ENCODE measurements around the gene AUTS2. TPM values are rescaled to one million over a fixed set of nuclear protein-coding genes. Genes with fewer than 3 reads are reported as not detected.
A peak's percentile ranks its signal among the peaks of the same experiment; 100 is the strongest.

The AUTS2 gene
- total and polyA plus RNA-seq, 2 experiments from 2014 or later: 32.0 to 91.0 TPM

DNA sequence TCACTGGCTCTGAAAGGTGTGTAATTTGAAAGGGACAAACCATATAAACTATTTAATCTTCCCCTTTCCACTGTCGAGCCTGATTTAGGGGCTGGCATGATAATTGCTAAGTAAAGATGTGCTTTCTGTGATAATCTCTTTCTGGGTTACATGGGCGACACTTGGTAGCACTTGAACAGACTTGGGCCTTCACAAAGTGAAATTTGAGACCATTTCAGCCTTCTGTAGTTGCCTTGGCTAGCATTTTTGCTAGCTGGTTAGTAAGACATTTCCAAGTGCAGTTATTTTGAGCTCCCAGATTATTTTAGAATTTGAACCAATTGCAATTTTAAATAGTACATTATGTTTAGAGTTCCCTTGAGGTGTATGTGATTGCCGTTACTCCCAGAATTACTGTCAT lies 1101.0 kb downstream of the AUTS2 start:
- Histone ChIP-seq H3K4me2 (peak overlapping the region; percentile 75), H3K36me3 (ENCODE audit: insufficient read depth) (no peaks in the 10 kb centered on the region), H3K27ac (ENCODE audit: low read depth) (peak overlapping the region; percentile 56), H3F3A (replicated peaks; ENCODE audit: low read depth) (0 out of 2 replicates have a peak, but pooled peaks cover 3% of the 10 kb centered on the region), H3K9me2 (ENCODE audit: insufficient read depth) (no peaks in the 10 kb centered on the region), H3K27me3 (ENCODE audit: insufficient read depth) (peaks cover 11% of the 10 kb centered on the region), H4K20me1 (replicated peaks; ENCODE audit: insufficient read depth) (peaks cover 12% of the 10 kb centered on the region; the same call in 1 of the 2 replicates), H3K4me1 (ENCODE audit: insufficient read depth) (peaks cover 64% of the 10 kb centered on the region), H3K4me3 (peak overlapping the region; percentile 37), H2AFZ (no peak overlapping the region), H3K79me2 (replicated peaks; ENCODE audit: insufficient read depth) (peaks cover 76% of the 10 kb centered on the region)
- H3K4me3 Mint-ChIP-seq: no peak overlapping the region
- peaks cover 42% of the 10 kb centered on the region for H3K36me3 Mint-ChIP-seq (ENCODE audit: low read depth)
- H3K27me3 Mint-ChIP-seq (ENCODE audit: insufficient read depth, low read depth, poor library complexity): peaks cover 15% of the 10 kb centered on the region
- DNase-seq (ENCODE audit: low spot score) (peak; percentile 39), ATAC-seq (no peak)
- H3K9me3 Mint-ChIP-seq: peaks cover 3% of the 10 kb centered on the region; the same call in 1 of the 3 replicates
- TF ChIP-seq, protein P1, sequence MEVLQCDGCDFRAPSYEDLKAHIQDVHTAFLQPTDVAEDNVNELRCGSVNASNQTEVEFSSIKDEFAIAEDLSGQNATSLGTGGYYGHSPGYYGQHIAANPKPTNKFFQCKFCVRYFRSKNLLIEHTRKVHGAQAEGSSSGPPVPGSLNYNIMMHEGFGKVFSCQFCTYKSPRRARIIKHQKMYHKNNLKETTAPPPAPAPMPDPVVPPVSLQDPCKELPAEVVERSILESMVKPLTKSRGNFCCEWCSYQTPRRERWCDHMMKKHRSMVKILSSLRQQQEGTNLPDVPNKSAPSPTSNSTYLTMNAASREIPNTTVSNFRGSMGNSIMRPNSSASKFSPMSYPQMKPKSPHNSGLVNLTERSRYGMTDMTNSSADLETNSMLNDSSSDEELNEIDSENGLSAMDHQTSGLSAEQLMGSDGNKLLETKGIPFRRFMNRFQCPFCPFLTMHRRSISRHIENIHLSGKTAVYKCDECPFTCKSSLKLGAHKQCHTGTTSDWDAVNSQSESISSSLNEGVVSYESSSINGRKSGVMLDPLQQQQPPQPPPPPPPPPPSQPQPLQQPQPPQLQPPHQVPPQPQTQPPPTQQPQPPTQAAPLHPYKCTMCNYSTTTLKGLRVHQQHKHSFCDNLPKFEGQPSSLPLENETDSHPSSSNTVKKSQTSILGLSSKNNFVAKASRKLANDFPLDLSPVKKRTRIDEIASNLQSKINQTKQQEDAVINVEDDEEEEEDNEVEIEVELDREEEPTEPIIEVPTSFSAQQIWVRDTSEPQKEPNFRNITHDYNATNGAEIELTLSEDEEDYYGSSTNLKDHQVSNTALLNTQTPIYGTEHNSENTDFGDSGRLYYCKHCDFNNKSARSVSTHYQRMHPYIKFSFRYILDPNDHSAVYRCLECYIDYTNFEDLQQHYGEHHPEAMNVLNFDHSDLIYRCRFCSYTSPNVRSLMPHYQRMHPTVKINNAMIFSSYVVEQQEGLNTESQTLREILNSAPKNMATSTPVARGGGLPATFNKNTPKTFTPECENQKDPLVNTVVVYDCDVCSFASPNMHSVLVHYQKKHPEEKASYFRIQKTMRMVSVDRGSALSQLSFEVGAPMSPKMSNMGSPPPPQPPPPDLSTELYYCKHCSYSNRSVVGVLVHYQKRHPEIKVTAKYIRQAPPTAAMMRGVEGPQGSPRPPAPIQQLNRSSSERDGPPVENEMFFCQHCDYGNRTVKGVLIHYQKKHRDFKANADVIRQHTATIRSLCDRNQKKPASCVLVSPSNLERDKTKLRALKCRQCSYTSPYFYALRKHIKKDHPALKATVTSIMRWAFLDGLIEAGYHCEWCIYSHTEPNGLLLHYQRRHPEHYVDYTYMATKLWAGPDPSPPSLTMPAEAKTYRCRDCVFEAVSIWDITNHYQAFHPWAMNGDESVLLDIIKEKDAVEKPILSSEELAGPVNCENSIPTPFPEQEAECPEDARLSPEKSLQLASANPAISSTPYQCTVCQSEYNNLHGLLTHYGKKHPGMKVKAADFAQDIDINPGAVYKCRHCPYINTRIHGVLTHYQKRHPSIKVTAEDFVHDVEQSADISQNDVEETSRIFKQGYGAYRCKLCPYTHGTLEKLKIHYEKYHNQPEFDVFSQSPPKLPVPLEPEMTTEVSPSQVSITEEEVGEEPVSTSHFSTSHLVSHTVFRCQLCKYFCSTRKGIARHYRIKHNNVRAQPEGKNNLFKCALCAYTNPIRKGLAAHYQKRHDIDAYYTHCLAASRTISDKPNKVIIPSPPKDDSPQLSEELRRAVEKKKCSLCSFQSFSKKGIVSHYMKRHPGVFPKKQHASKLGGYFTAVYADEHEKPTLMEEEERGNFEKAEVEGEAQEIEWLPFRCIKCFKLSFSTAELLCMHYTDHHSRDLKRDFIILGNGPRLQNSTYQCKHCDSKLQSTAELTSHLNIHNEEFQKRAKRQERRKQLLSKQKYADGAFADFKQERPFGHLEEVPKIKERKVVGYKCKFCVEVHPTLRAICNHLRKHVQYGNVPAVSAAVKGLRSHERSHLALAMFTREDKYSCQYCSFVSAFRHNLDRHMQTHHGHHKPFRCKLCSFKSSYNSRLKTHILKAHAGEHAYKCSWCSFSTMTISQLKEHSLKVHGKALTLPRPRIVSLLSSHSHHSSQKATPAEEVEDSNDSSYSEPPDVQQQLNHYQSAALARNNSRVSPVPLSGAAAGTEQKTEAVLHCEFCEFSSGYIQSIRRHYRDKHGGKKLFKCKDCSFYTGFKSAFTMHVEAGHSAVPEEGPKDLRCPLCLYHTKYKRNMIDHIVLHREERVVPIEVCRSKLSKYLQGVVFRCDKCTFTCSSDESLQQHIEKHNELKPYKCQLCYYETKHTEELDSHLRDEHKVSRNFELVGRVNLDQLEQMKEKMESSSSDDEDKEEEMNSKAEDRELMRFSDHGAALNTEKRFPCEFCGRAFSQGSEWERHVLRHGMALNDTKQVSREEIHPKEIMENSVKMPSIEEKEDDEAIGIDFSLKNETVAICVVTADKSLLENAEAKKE (CRISPR knock-in tag; IDR thresholded peaks at IDR 0.05): no peak
- TF ChIP-seq, protein P2, sequence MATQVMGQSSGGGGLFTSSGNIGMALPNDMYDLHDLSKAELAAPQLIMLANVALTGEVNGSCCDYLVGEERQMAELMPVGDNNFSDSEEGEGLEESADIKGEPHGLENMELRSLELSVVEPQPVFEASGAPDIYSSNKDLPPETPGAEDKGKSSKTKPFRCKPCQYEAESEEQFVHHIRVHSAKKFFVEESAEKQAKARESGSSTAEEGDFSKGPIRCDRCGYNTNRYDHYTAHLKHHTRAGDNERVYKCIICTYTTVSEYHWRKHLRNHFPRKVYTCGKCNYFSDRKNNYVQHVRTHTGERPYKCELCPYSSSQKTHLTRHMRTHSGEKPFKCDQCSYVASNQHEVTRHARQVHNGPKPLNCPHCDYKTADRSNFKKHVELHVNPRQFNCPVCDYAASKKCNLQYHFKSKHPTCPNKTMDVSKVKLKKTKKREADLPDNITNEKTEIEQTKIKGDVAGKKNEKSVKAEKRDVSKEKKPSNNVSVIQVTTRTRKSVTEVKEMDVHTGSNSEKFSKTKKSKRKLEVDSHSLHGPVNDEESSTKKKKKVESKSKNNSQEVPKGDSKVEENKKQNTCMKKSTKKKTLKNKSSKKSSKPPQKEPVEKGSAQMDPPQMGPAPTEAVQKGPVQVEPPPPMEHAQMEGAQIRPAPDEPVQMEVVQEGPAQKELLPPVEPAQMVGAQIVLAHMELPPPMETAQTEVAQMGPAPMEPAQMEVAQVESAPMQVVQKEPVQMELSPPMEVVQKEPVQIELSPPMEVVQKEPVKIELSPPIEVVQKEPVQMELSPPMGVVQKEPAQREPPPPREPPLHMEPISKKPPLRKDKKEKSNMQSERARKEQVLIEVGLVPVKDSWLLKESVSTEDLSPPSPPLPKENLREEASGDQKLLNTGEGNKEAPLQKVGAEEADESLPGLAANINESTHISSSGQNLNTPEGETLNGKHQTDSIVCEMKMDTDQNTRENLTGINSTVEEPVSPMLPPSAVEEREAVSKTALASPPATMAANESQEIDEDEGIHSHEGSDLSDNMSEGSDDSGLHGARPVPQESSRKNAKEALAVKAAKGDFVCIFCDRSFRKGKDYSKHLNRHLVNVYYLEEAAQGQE (IDR thresholded peaks at IDR 0.05; ENCODE audit: unreplicated experiment): no peak
- no peak for TF ChIP-seq EZH2phosphoT487 (IDR thresholded peaks at IDR 0.05; ENCODE audit: unreplicated experiment)
- no peak for TF ChIP-seq ZNF114 (CRISPR knock-in tag; IDR thresholded peaks at IDR 0.05)
- TF ChIP-seq EZH2 (IDR thresholded peaks at IDR 0.05; ENCODE audit: low read depth, unreplicated experiment): no peak
- no peak for TF ChIP-seq STAT1 (IDR thresholded peaks at IDR 0.05; ENCODE audit: unreplicated experiment)
- TF ChIP-seq, protein P3, sequence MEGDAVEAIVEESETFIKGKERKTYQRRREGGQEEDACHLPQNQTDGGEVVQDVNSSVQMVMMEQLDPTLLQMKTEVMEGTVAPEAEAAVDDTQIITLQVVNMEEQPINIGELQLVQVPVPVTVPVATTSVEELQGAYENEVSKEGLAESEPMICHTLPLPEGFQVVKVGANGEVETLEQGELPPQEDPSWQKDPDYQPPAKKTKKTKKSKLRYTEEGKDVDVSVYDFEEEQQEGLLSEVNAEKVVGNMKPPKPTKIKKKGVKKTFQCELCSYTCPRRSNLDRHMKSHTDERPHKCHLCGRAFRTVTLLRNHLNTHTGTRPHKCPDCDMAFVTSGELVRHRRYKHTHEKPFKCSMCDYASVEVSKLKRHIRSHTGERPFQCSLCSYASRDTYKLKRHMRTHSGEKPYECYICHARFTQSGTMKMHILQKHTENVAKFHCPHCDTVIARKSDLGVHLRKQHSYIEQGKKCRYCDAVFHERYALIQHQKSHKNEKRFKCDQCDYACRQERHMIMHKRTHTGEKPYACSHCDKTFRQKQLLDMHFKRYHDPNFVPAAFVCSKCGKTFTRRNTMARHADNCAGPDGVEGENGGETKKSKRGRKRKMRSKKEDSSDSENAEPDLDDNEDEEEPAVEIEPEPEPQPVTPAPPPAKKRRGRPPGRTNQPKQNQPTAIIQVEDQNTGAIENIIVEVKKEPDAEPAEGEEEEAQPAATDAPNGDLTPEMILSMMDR (conservative IDR thresholded peaks at IDR 0.05; ENCODE audit: low read depth in 2 of 2): no peak
- no peak for TF ChIP-seq JUNB (IDR thresholded peaks at IDR 0.05; ENCODE audit: unreplicated experiment)
- no peak for TF ChIP-seq NANOG (IDR thresholded peaks at IDR 0.05; ENCODE audit: borderline replicate concordance)
- TF ChIP-seq ZNF331 (CRISPR knock-in tag; IDR thresholded peaks at IDR 0.05; ENCODE audit: low read depth): no peak
- no peak for TF ChIP-seq POLR2AphosphoS5 (IDR thresholded peaks at IDR 0.05; ENCODE audit: low read depth)
- no peak for TF ChIP-seq CREB1 (CRISPR knock-in tag; IDR thresholded peaks at IDR 0.05; ENCODE audit: low read depth)
- TF ChIP-seq, protein P4, sequence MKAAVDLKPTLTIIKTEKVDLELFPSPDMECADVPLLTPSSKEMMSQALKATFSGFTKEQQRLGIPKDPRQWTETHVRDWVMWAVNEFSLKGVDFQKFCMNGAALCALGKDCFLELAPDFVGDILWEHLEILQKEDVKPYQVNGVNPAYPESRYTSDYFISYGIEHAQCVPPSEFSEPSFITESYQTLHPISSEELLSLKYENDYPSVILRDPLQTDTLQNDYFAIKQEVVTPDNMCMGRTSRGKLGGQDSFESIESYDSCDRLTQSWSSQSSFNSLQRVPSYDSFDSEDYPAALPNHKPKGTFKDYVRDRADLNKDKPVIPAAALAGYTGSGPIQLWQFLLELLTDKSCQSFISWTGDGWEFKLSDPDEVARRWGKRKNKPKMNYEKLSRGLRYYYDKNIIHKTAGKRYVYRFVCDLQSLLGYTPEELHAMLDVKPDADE (IDR thresholded peaks at IDR 0.05): no peak
- peaks cover 9% of the 10 kb centered on the region for H3K4me1 Mint-ChIP-seq
- H3K27ac Mint-ChIP-seq: no peak overlapping the region

Measured in GM23338 (cell line).